Uterus (tissue), 2 donors: Measurements from ENCODE around the gene SGMS1.

Experiments
- CTCF ChIP-seq, 4 experiments: fragments of 200-600 bp in 2 of 4; fragments of 450-650 bp in 2 of 4; sonication (generic) in 2 of 4; IDR thresholded peaks; one replicate each; pipeline ENCODE4 v1.5.1; 2016 to 2019; ENCODE audit warnings: antibody characterized with exemption in 4 of 4, mild to moderate bottlenecking in 2 of 4, moderate library complexity in 1 of 4
- POLR2A ChIP-seq, 2 donors: fragments of 450-650 bp; IDR thresholded peaks; one replicate each; pipeline ENCODE4 v1.6.1; 2016; ENCODE audit warnings: antibody characterized with exemption in 2 of 2, mild to moderate bottlenecking in 1 of 2, moderate library complexity in 1 of 2

- TF ChIP-seq POLR2A (IDR thresholded peaks at IDR 0.05) (no peak), CTCF (IDR thresholded peaks at IDR 0.05) (no peak)
These were observed 264.6 kb downstream of the SGMS1 start for GRCh38 chr10:50358925-50359687.
